ENCODE data around the gene CST5. TPM values are rescaled to one million over a fixed set of nuclear protein-coding genes. Genes with fewer than 3 reads are reported as not detected.

The CST5 gene
- total and polyA plus RNA-seq, 7 donors = not detected

GRCh38 chr20:23926526-23926880, 47.0 kb upstream of the CST5 start:
- DNase-seq (no peak), ATAC-seq (no peak)
- 69 to 82% (median 70%) methylated on average over 2 of the region's 2 CpGs for WGBS, 3 donors
- intact Hi-C loops (cut with DNase I) = no loop called here
- TF ChIP-seq CTCF (IDR thresholded peaks at IDR 0.05) = no peak
- peaks cover 0 to 5% (median 3%) of the 10 kb centered on the region in 3 donors for H3K27me3 ChIP-seq (ENCODE audit: insufficient read depth in 3 of 3, low read length in 2 of 3)
- no peaks in the 10 kb centered on the region for H3K9me3 ChIP-seq
- no peaks in the 10 kb centered on the region for H3K36me3 ChIP-seq (ENCODE audit: insufficient read depth in 1 of 2, low read depth in 1 of 2)
- no peak overlapping the region for H3K4me3 ChIP-seq
- H3K27ac ChIP-seq = no peak overlapping the region
- H3K4me1 ChIP-seq = no peaks in the 10 kb centered on the region

GRCh38 chr20:23925789-23926525, 46.4 kb upstream of the CST5 start:
- WGBS, 3 donors = 75 to 78% (median 78%) methylated on average over 6 of the region's 6 CpGs
- Histone ChIP-seq H3K4me3 (no peak overlapping the region), H3K27ac (no peak overlapping the region), H3K9me3 (no peaks in the 10 kb centered on the region), H3K36me3 (ENCODE audit: insufficient read depth in 1 of 2, low read depth in 1 of 2) (no peaks in the 10 kb centered on the region), H3K4me1 (no peaks in the 10 kb centered on the region), H3K27me3 (ENCODE audit: insufficient read depth in 3 of 3, low read length in 2 of 3) (peaks cover 0 to 5% (median 3%) of the 10 kb centered on the region in 3 donors)
- no peak for DNase-seq
- ATAC-seq = no peak
- intact Hi-C loops (cut with DNase I) = no loop called here
- no peak for TF ChIP-seq CTCF (IDR thresholded peaks at IDR 0.05)

GRCh38 chr20:23924751-23925150, 45.2 kb upstream of the CST5 start:
- DNase-seq = no peak
- Histone ChIP-seq H3K4me3 (no peak overlapping the region), H3K27ac (no peak overlapping the region), H3K9me3 (no peaks in the 10 kb centered on the region), H3K36me3 (ENCODE audit: insufficient read depth in 1 of 2, low read depth in 1 of 2) (no peaks in the 10 kb centered on the region), H3K4me1 (no peaks in the 10 kb centered on the region), H3K27me3 (ENCODE audit: insufficient read depth in 3 of 3, low read length in 2 of 3) (peaks cover 0 to 5% (median 2%) of the 10 kb centered on the region in 3 donors)
- intact Hi-C loops (cut with DNase I) = no loop called here
- TF ChIP-seq CTCF (IDR thresholded peaks at IDR 0.05) = no peak
- WGBS, 3 donors = 65 to 80% (median 70%) methylated on average over 2 of the region's 2 CpGs
- no peak for ATAC-seq

GRCh38 chr20:23923891-23924435, 44.4 kb upstream of the CST5 start:
- H3K27ac ChIP-seq = no peak overlapping the region
- TF ChIP-seq CTCF (IDR thresholded peaks at IDR 0.05) = no peak
- H3K36me3 ChIP-seq (ENCODE audit: insufficient read depth in 1 of 2, low read depth in 1 of 2) = no peaks in the 10 kb centered on the region
- no peaks in the 10 kb centered on the region for H3K4me1 ChIP-seq
- H3K27me3 ChIP-seq (ENCODE audit: insufficient read depth in 3 of 3, low read length in 2 of 3) = peaks cover 0 to 2% (median 2%) of the 10 kb centered on the region in 3 donors
- no peak overlapping the region for H3K4me3 ChIP-seq
- 36 to 45% (median 37%) methylated on average over 7 of the region's 7 CpGs for WGBS, 3 donors
- ATAC-seq (no peak), DNase-seq (no peak)
- no peaks in the 10 kb centered on the region for H3K9me3 ChIP-seq
- intact Hi-C loops (cut with DNase I) = no loop called here

All from psoas muscle (tissue), 8 donors.